Activated CD4-positive, alpha-beta memory T cell treated with anti-CD3 and anti-CD28 coated beads, Interleukin-2, amount 10 ng/mL, durations not matched to agents 7 days and 5 days (primary cell): ENCODE results near the gene ZNF800. TPM values are rescaled to one million over a fixed set of nuclear protein-coding genes. Genes with fewer than 3 reads are reported as not detected.
"Not testable (repeated sequence)": the region's sequence is repeated elsewhere in the genome, so short reads cannot be mapped to it uniquely, and the experiment has no call there.

Experiments used
- CTCF ChIA-PET: fragments of 350-600 bp; sonication (Branson Sonifier 250); formaldehyde crosslinking; loops from one replicate; lab custom pipeline; 2021; ENCODE audit warnings: antibody characterized with exemption, inconsistent platforms; lab: Charles Lee
- POLR2A ChIA-PET: fragments of 350-600 bp; sonication (Branson Sonifier 250); formaldehyde crosslinking; loops from one replicate; lab custom pipeline; 2021; ENCODE audit warnings: antibody characterized with exemption; lab: Charles Lee
- DNase-seq: peaks from one replicate; pipeline ENCODE4 v3.0.0-alpha.2; 2020
- H3K27ac Mint-ChIP-seq: one replicate; pipeline ENCODE4 v1.8.0; 2021; ENCODE audit warnings: mild to moderate bottlenecking, mixed read lengths
- H3K27me3 Mint-ChIP-seq: one replicate; pipeline ENCODE4 v1.8.0; 2021; ENCODE audit warnings: mixed read lengths
- H3K36me3 Mint-ChIP-seq: one replicate; pipeline ENCODE4 v1.8.0; 2021; ENCODE audit warnings: low read depth, mixed read lengths
- H3K4me1 Mint-ChIP-seq: one replicate; pipeline ENCODE4 v1.8.0; 2021; ENCODE audit warnings: mixed read lengths
- H3K4me3 Mint-ChIP-seq: one replicate; pipeline ENCODE4 v1.8.0; 2021; ENCODE audit warnings: mild to moderate bottlenecking, mixed read lengths
- H3K9me3 Mint-ChIP-seq: one replicate; pipeline ENCODE4 v1.8.0; 2021; ENCODE audit warnings: mixed read lengths
- total RNA-seq, 2 experiments: library from RNA; stranded (reverse); gene quantifications; one replicate each; pipeline ENCODE4 v1.2.3, GENCODE V29; 2021

The ZNF800 gene
- total RNA-seq, 2 experiments from 2014 or later = 37.2 to 38.0 TPM

DNA sequence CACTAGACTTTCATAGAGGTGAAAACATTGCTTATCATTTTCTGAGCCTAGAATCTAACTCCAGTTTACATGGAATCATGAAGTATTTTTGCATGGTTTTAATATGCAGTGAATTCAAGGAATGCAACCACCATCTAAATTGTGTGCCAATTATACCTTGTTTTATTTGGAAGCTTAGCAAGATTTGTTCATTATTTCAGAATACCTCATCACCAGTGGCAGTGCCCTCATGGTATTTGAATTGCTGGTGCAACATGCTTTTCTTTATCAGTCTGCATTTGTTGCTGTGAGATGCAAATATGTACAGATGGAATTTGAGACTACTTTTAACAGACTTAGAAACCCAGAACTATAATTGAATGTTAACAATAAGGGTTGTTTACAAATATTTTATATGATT, 18.7 kb upstream of the ZNF800 start:
- CTCF ChIA-PET = no interaction called here
- H3K36me3 Mint-ChIP-seq = no peaks in the 10 kb centered on the region

DNA sequence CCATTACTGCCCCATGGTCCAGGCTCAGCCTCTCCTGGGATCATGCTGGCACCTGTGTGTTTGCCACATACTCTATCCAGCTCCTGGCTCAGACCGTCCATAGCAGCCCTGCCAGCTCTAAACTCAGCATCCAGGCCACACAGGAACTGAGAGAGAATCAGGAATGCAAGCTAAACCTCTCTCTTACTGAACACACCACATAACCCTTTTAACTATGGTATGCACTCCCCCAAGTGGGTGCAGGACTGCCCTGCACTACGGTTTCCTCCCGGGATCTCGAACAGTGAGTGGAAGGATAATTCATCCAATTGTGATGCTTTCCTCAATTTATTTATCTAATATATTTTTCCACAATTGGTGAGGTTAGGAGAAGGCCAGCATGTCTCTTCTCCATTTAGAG, 17.1 kb upstream of the ZNF800 start:
- Mint-ChIP-seq H3K4me1 (peaks cover 16% of the 10 kb centered on the region), H3K36me3 (no peaks in the 10 kb centered on the region), H3K27ac (no peak overlapping the region), H3K27me3 (peaks cover 16% of the 10 kb centered on the region), H3K4me3 (no peak overlapping the region), H3K9me3 (no peaks in the 10 kb centered on the region)
- POLR2A ChIA-PET = interaction anchor here (1.6 kb wide), 1 partner anchor 17 kb away, joined by 6 read pairs; the partner anchor contains the start of gene ZNF800
- DNase-seq = no peak
- CTCF ChIA-PET = interaction anchor here (1.2 kb wide), 1 partner anchor 14 kb away, joined by 3 read pairs; no protein-coding TSS in a partner anchor

More for the DNA sequence above, 18.7 kb upstream of the ZNF800 start:
- POLR2A ChIA-PET = interaction anchor here (1.4 kb wide), 1 partner anchor 19 kb away, joined by 3 read pairs; the partner anchor contains the start of gene ZNF800
- Mint-ChIP-seq H3K9me3 (no peaks in the 10 kb centered on the region), H3K4me3 (no peak overlapping the region), H3K4me1 (peaks cover 23% of the 10 kb centered on the region), H3K27ac (no peak overlapping the region), H3K27me3 (peaks cover 14% of the 10 kb centered on the region)
- no peak for DNase-seq

- H3K27ac Mint-ChIP-seq = no peak overlapping the region
- no peak for DNase-seq
- H3K4me1 Mint-ChIP-seq = peaks cover 5% of the 10 kb centered on the region
- no peak overlapping the region for H3K4me3 Mint-ChIP-seq
- POLR2A ChIA-PET = interaction anchor here (1.2 to 2.3 kb wide), 2 partner anchors 12 to 53 kb away, joined by 3 to 23 read pairs; partner anchors contain the start of gene ZNF800
- no peaks in the 10 kb centered on the region for H3K36me3 Mint-ChIP-seq
- H3K9me3 Mint-ChIP-seq = no peaks in the 10 kb centered on the region
- CTCF ChIA-PET = interaction anchor here (1.0 to 1.1 kb wide), 2 partner anchors 12 to 43 kb away, joined by 3 to 5 read pairs; partner anchors contain the start of gene ZNF800
- peaks cover 14% of the 10 kb centered on the region for H3K27me3 Mint-ChIP-seq
Measured at GRCh38 chr7:127404286-127405072, 12.0 kb upstream of the ZNF800 start.

DNA sequence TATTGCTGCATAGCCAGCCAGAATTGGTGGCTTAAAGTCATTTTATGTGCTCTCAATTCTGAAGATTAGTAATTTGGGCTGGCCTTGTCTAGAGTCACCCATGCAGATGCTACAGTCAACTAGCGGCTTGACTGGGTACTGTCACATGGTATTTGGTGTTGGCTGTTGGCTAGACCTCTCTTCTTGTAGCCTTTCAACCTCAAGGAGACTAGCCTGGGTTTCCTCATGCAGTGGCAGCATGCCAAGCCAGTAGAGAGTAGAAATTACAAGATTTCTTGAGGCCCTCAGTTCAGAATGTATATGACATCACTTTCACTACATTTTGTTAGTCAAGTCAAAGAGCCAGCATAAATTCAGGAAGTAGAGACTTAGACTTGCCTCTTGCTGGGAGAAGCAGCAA, 3.7 kb upstream of the ZNF800 start:
- CTCF ChIA-PET = no interaction called here
- Mint-ChIP-seq H3K27me3 (peaks cover 9% of the 10 kb centered on the region), H3K4me1 (peaks cover 25% of the 10 kb centered on the region), H3K27ac (no peak overlapping the region), H3K4me3 (no peak overlapping the region), H3K9me3 (no peaks in the 10 kb centered on the region), H3K36me3 (peaks cover 5% of the 10 kb centered on the region)
- DNase-seq = no peak
- POLR2A ChIA-PET = no interaction called here

DNA sequence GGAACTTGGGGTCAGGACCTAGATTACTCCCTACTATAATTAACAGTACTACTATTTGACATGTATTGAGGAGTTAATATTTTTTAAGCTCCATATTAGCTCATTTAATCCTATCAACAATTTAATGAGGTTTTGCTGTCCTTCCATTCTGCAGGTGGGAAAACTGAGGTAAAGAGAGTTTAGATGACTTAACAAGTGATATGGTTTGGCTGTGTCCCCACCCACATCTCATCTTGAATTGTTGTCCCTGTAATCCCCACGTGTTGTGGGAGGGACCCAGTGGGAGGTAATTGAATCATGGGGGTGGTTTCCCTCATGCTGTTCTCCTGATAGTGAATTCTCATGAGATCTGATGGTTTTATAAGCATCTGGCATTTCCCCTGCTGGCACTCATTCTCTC, 2.6 kb upstream of the ZNF800 start:
- H3K4me3 Mint-ChIP-seq, DNase-seq, H3K27ac Mint-ChIP-seq, POLR2A ChIA-PET, H3K27me3 Mint-ChIP-seq, H3K9me3 Mint-ChIP-seq: not testable (repeated sequence)
- Mint-ChIP-seq H3K4me1 (peaks cover 35% of the 10 kb centered on the region), H3K36me3 (peaks cover 16% of the 10 kb centered on the region)
- CTCF ChIA-PET = interaction anchor here (1.5 kb wide), 1 partner anchor 14 kb away, joined by 3 read pairs; no protein-coding TSS in a partner anchor

DNA sequence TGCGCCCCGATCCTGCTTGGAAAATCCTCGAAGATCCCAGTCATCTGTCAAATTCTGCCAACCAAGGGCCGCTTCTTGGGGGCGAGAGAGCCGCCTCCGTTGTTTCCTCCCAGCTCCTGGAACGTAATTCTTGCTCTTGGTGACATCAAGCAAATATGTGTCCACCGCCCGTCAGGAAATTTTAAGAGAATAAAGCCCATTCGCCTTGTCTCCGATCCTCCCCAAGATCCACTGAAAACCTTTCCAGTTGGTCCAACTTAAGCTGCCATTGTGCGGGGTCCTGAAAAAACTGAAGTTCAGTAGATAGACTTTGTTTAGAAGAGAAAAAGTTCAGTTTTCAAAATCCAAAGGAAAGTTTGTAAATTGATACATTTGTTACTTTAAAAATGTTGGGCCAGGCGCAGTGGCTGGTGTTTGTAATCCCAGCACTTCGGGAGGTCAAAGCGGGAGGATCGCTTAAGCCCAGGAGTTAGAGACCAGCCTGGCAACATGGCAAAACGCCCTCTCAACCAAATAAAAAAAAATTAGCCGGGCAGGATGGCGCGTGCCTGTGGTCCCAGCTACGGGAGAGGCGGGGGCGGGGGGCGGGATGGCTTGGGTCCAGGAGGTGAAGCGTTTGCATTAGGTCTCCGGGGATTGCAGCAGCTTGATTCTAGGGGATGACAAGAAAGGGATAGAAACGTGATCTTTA, 1.0 kb upstream of the ZNF800 start:
- peak overlapping the region; percentile 89 for H3K27ac Mint-ChIP-seq
- H3K36me3 Mint-ChIP-seq = peaks cover 31% of the 10 kb centered on the region
- H3K4me3 Mint-ChIP-seq = peak overlapping the region; percentile 91
- ChIA-PET CTCF (interaction anchor here (1.0 to 3.7 kb wide), 4 partner anchors 11 to 46 kb away, joined by 4 to 16 read pairs (median 6); no protein-coding TSS in a partner anchor), POLR2A (interaction anchor here (1.1 to 4.0 kb wide), 14 partner anchors 10 to 258 kb away, joined by 3 to 48 read pairs (median 12); partner anchors contain the start of genes ARF5, GCC1 and SND1)
- DNase-seq = no peak
- no peaks in the 10 kb centered on the region for H3K9me3 Mint-ChIP-seq
- H3K27me3 Mint-ChIP-seq = peaks cover 4% of the 10 kb centered on the region
- peaks cover 49% of the 10 kb centered on the region for H3K4me1 Mint-ChIP-seq

DNA sequence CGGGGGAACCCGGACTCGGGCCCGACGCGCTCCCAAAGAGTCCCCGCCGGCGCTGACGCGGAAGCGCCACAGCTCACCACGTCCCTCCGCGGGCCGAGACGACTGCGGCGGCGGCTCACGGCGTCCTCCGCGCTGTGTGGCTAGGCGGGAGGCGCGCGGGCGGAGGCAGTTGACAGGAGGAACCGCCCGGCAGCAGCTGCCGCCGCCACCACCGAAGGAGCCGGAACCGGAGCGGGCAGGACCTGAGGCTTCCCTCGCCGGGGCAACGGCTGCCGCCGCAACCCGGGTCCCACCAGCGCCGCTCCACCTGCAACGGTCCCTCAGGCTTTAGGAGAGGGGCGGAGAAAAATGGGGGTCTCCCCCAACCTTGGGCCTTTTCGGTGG, 334 bp downstream of the ZNF800 start:
- H3K9me3 Mint-ChIP-seq = no peaks in the 10 kb centered on the region
- peak; percentile 76 for DNase-seq
- no peaks in the 10 kb centered on the region for H3K27me3 Mint-ChIP-seq
- peaks cover 42% of the 10 kb centered on the region for H3K36me3 Mint-ChIP-seq
- H3K4me1 Mint-ChIP-seq = peaks cover 58% of the 10 kb centered on the region
- peak overlapping the region; percentile 91 for H3K4me3 Mint-ChIP-seq
- CTCF ChIA-PET = interaction anchor here (0.7 to 3.7 kb wide), 10 partner anchors 12 to 589 kb away, joined by 3 to 16 read pairs (median 4); no protein-coding TSS in a partner anchor
- H3K27ac Mint-ChIP-seq = peak overlapping the region; percentile 96
- POLR2A ChIA-PET = interaction anchor here (0.8 to 4.0 kb wide), 32 partner anchors 9 to 951 kb away, joined by 3 to 48 read pairs (median 6); partner anchors contain the start of genes ARF5, GCC1 and SND1

DNA sequence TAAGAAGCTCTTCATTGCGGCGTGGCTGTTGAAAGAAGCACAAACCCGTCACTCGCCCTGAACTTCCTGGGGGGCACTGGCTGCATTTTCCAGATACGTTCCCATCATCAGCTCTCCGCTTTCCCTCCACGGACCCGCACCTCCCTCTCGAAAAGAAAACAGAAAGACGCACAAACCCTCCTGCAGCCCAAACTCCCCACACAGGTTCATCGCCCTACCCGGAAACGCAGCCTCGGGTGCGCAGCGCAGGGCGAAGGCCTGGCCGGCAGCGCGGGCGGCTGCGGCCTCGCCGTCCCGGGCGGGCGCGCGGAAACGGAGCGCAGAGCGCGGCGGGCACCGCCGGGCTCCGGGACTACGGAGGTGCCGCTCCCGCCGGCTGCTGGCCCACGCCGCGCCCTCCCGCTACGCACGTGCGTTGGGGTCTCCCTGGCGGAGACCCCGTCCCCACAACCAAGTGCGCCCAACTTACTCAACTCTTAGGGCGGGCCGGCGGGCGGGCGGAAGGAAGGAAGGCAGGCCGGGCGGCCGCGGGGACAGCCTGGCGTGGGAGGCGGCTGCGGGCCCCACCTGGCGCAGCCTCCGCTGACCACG, 822 bp downstream of the ZNF800 start:
- CTCF ChIA-PET = interaction anchor here (0.6 to 3.7 kb wide), 8 partner anchors 13 to 588 kb away, joined by 3 to 16 read pairs (median 4); no protein-coding TSS in a partner anchor
- peak overlapping the region; percentile 98 for H3K27ac Mint-ChIP-seq
- peaks cover 59% of the 10 kb centered on the region for H3K4me1 Mint-ChIP-seq
- H3K27me3 Mint-ChIP-seq = no peaks in the 10 kb centered on the region
- H3K36me3 Mint-ChIP-seq = peaks cover 43% of the 10 kb centered on the region
- POLR2A ChIA-PET = interaction anchor here (0.6 to 4.0 kb wide), 27 partner anchors 8 to 951 kb away, joined by 3 to 48 read pairs (median 9); partner anchors contain the start of genes ARF5, GCC1 and SND1
- peak; percentile 66 for DNase-seq
- H3K9me3 Mint-ChIP-seq = no peaks in the 10 kb centered on the region
- peak overlapping the region; percentile 99 for H3K4me3 Mint-ChIP-seq

- Mint-ChIP-seq H3K27me3 (no peaks in the 10 kb centered on the region), H3K4me3 (peak overlapping the region; percentile 99), H3K9me3 (no peaks in the 10 kb centered on the region), H3K27ac (peak overlapping the region; percentile 98), H3K4me1 (peaks cover 59% of the 10 kb centered on the region), H3K36me3 (peaks cover 46% of the 10 kb centered on the region)
- CTCF ChIA-PET = interaction anchor here (0.6 to 3.7 kb wide), 5 partner anchors 23 to 588 kb away, joined by 3 to 16 read pairs (median 4); no protein-coding TSS in a partner anchor
- POLR2A ChIA-PET = interaction anchor here (0.6 to 4.0 kb wide), 22 partner anchors 8 to 952 kb away, joined by 3 to 48 read pairs (median 10); partner anchors contain the start of genes ARF5, GCC1 and SND1
- no peak for DNase-seq
Measured at GRCh38 chr7:127390817-127391590, 1.5 kb downstream of the ZNF800 start.

DNA sequence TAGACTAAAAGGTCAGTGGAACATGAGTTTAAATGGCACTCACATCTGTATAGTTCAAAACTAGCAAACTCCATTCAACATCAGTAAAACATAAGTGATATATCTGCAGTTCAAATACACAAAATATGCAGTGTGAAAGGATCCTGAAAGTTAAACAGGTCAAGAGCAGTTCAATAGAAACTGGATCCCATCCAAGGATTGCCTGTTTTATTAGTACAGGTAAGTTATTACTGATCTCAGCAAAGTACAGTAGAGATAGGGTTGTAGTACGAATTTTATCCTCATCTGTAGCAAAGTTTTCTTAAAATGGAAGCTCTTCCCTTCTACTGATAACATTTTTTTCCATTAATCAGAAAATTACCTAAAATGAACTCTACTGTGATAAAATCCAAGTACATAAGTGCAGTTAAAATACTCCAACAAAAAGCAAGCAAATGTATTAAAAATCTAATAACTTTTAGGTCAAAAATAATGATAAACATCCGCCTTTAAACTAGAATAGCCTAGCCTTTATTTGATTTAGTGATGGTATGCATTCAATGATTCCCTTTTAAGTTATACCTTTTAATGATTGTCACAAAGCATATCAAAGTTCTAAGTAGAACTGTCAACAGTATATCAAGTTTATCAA, 2.2 kb downstream of the ZNF800 start:
- Mint-ChIP-seq H3K27me3 (no peaks in the 10 kb centered on the region), H3K4me1 (peaks cover 58% of the 10 kb centered on the region), H3K36me3 (peaks cover 48% of the 10 kb centered on the region), H3K4me3 (peak overlapping the region; percentile 10), H3K9me3 (no peaks in the 10 kb centered on the region), H3K27ac (no peak overlapping the region)
- CTCF ChIA-PET = interaction anchor here (0.8 to 1.5 kb wide), 2 partner anchors 42 to 57 kb away, joined by 3 to 7 read pairs; no protein-coding TSS in a partner anchor
- POLR2A ChIA-PET = interaction anchor here (1.1 to 3.0 kb wide), 3 partner anchors 12 to 42 kb away, joined by 4 to 48 read pairs (median 21); no protein-coding TSS in a partner anchor
- no peak for DNase-seq

GRCh38 chr7:127389321-127389720, 3.2 kb downstream of the ZNF800 start:
- H3K9me3 Mint-ChIP-seq = no peaks in the 10 kb centered on the region
- POLR2A ChIA-PET = interaction anchor here (1.1 kb wide), 1 partner anchor 41 kb away, joined by 4 read pairs; no protein-coding TSS in a partner anchor
- no peak overlapping the region for H3K27ac Mint-ChIP-seq
- H3K4me1 Mint-ChIP-seq = peaks cover 59% of the 10 kb centered on the region
- no peaks in the 10 kb centered on the region for H3K27me3 Mint-ChIP-seq
- DNase-seq = no peak
- CTCF ChIA-PET = interaction anchor here (0.8 to 1.5 kb wide), 2 partner anchors 41 to 58 kb away, joined by 3 to 7 read pairs; no protein-coding TSS in a partner anchor
- H3K4me3 Mint-ChIP-seq = no peak overlapping the region
- H3K36me3 Mint-ChIP-seq = peaks cover 54% of the 10 kb centered on the region
